Neural cell (in vitro differentiated cells): Measurements from ENCODE around the gene CARS2. TPM values are rescaled to one million over a fixed set of nuclear protein-coding genes. Genes with fewer than 3 reads are reported as not detected.
"Not testable (repeated sequence)": the region's sequence is repeated elsewhere in the genome, so short reads cannot be mapped to it uniquely, and the experiment has no call there.

ENCODE experiments used
- H2AFZ ChIP-seq: fragments of 200-600, 300-800 bp; sonication (generic), shearing (Covaris generic); 2 replicates; pipeline ENCODE4 v1.6.0; 2014; ENCODE audit warnings: low read depth, mild to moderate bottlenecking, antibody characterized with exemption, low read length, moderate library complexity
- H3F3A ChIP-seq: fragments of 200-600 bp; shearing (Covaris generic); 2 replicates; pipeline ENCODE4 v1.6.1; 2016; ENCODE audit warnings: mild to moderate bottlenecking, moderate library complexity, mixed read lengths, antibody characterized with exemption, low read length; ENCODE audit not compliant: insufficient read depth, poor library complexity, severe bottlenecking
- H3K27ac ChIP-seq: fragments of 200-600, 300-800 bp; sonication (generic), shearing (Covaris generic); 2 replicates; pipeline ENCODE4 v1.5.1; 2014; ENCODE audit warnings: mild to moderate bottlenecking, low read length, moderate library complexity
- H3K27me3 ChIP-seq: fragments of 300-800, 200-600 bp; sonication (generic), shearing (Covaris generic); 2 replicates; pipeline ENCODE4 v1.6.0; 2014; ENCODE audit warnings: mild to moderate bottlenecking, low read depth, low read length, moderate library complexity; ENCODE audit not compliant: insufficient read depth
- H3K36me3 ChIP-seq: fragments of 300-800, 200-600 bp; sonication (generic), shearing (Covaris generic); 2 replicates; pipeline ENCODE4 v1.5.1; 2014; ENCODE audit warnings: mild to moderate bottlenecking, antibody characterized with exemption, low read length, moderate library complexity; ENCODE audit not compliant: insufficient read depth
- H3K4me2 ChIP-seq: fragments of 300-800, 200-600 bp; sonication (generic), shearing (Covaris generic); 2 replicates; pipeline ENCODE4 v1.6.0; 2014; ENCODE audit warnings: mild to moderate bottlenecking, low read length
- H3K4me3 ChIP-seq: fragments of 300-800, 200-600 bp; sonication (generic), shearing (Covaris generic); 2 replicates; pipeline ENCODE4 v1.5.1; 2014; ENCODE audit warnings: mild to moderate bottlenecking, low read length, moderate library complexity
- H3K79me2 ChIP-seq: fragments of 200-600 bp; shearing (Covaris generic); replicated peaks from 2 replicates; pipeline ENCODE4 v1.6.0; 2014; ENCODE audit warnings: mild to moderate bottlenecking, low read length, moderate library complexity; ENCODE audit not compliant: insufficient read depth
- H3K9ac ChIP-seq: fragments of 300-800, 200-600 bp; sonication (generic), shearing (Covaris generic); 2 replicates; pipeline ENCODE4 v1.6.1; 2016; ENCODE audit warnings: mild to moderate bottlenecking, low read length, mixed read lengths
- H3K9me2 ChIP-seq: fragments of 200-600 bp; shearing (Covaris generic); 2 replicates; pipeline ENCODE4 v1.6.1; 2016; ENCODE audit warnings: mild to moderate bottlenecking, low read length, mixed read lengths; ENCODE audit not compliant: insufficient read depth
- H3K9me3 ChIP-seq: fragments of 200-600, 300-800 bp; sonication (generic), shearing (Covaris generic); 2 replicates; pipeline ENCODE4 v1.6.1; 2016; ENCODE audit warnings: mild to moderate bottlenecking, mixed run types, low read length, moderate library complexity, mixed read lengths
- H4K20me1 ChIP-seq: fragments of 200-600 bp; shearing (Covaris generic); 2 replicates; pipeline ENCODE4 v1.6.1; 2016; ENCODE audit warnings: mild to moderate bottlenecking, mixed run types; ENCODE audit not compliant: insufficient read depth
- EP300 ChIP-seq: fragments of 450-650 bp; conservative IDR thresholded peaks from 2 replicates; pipeline ENCODE4 v1.6.1; 2014; ENCODE audit warnings: antibody characterized with exemption, mild to moderate bottlenecking, moderate library complexity; ENCODE audit not compliant: poor library complexity, severe bottlenecking
- EZH2 ChIP-seq: fragments of 200-600, 300-800 bp; shearing (Covaris generic), sonication (generic); IDR thresholded peaks from 2 replicates; pipeline ENCODE4 v1.6.1; 2014; ENCODE audit warnings: antibody characterized with exemption, low read length, borderline replicate concordance, mild to moderate bottlenecking; ENCODE audit not compliant: insufficient read depth, poor library complexity, severe bottlenecking
- MXI1 ChIP-seq: fragments of 450-650 bp; conservative IDR thresholded peaks from 2 replicates; pipeline ENCODE4 v1.6.1; 2014; ENCODE audit warnings: antibody characterized with exemption, mild to moderate bottlenecking; ENCODE audit not compliant: poor library complexity, severe bottlenecking
- POLR2AphosphoS5 ChIP-seq: IDR thresholded peaks from 2 replicates; pipeline ENCODE4 v1.6.1; 2012
- RAD21 ChIP-seq: fragments of 450-650 bp; conservative IDR thresholded peaks from 2 replicates; pipeline ENCODE4 v1.6.1; 2014; ENCODE audit warnings: antibody characterized with exemption, mild to moderate bottlenecking, moderate library complexity
- SMC3 ChIP-seq: fragments of 450-650 bp; conservative IDR thresholded peaks from 2 replicates; pipeline ENCODE4 v1.6.1; 2014; ENCODE audit warnings: antibody characterized with exemption, mild to moderate bottlenecking, moderate library complexity; ENCODE audit not compliant: poor library complexity
- TAF1 ChIP-seq: IDR thresholded peaks from 2 replicates; pipeline ENCODE4 v1.6.1; 2012; ENCODE audit warnings: low read depth
- polyA plus RNA-seq: library from polyadenylated mRNA; depleted of rRNA; stranded (reverse); fragments of >200 nt; gene quantifications from 2 replicates; pipeline ENCODE4 v1.2.3, GENCODE V29; 2014
- TF ChIP-seq, protein P1 (sequence below): IDR thresholded peaks from 2 replicates; pipeline ENCODE4 v1.6.1; 2012; ENCODE audit warnings: borderline replicate concordance
- TF ChIP-seq, protein P2 (sequence below): fragments of 450-650 bp; IDR thresholded peaks from 2 replicates; pipeline ENCODE4 v1.5.1; 2014; ENCODE audit warnings: antibody characterized with exemption, mild to moderate bottlenecking, moderate library complexity; ENCODE audit not compliant: poor library complexity, severe bottlenecking

CARS2 gene
- polyA plus RNA-seq, 1 donor from 2014 or later: 92.2 TPM

DNA sequence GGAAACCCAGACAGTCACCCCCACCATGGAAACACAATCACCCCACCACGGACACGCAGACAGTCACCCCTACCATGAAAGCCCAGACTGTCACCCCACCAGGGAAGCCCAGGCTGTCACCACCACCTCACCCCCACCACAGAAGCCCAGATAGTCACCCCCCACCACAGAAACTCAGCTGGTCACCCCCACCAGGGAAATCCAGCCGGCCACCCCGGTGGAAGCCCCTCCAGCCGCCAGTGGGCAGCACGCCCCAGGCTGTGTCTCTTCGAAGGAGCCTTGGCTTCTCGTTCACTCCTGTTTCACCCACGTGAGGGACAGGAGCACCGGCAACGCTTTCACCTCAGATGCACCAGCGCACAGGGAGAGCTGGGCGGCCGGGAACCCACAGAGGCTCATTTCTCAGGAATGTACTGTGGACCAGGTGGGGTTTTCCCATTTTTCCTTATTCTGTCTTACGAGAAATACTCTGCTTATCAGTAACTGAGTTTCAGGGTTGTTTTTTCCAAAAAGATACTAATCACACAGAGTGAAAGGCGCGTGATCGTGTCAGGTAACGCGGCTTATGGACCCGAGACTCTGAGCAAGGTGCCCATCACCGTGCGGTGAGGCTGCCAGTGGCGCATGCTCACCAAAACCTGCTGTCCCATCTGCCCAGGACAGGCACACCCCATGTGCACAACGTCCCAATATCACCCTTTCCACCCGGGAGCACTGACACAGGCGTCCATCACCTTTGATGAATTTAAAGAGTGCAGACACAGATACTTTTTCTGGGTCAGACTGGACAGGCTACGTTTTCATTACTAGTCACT lies 28.0 kb downstream of the CARS2 start:
- H3K9ac ChIP-seq: no peak overlapping the region
- TF ChIP-seq SMC3: no peak
- no peaks in the 10 kb centered on the region for H4K20me1 ChIP-seq
- H2AFZ ChIP-seq: no peak overlapping the region
- no peak overlapping the region for H3K27ac ChIP-seq
- no peaks in the 10 kb centered on the region for H3K9me2 ChIP-seq
- peaks cover 5% of the 10 kb centered on the region for H3K36me3 ChIP-seq
- H3F3A ChIP-seq: no peaks in the 10 kb centered on the region
- H3K79me2 ChIP-seq: no peaks in the 10 kb centered on the region
- no peaks in the 10 kb centered on the region for H3K27me3 ChIP-seq
- no peaks in the 10 kb centered on the region for H3K9me3 ChIP-seq
- H3K4me2 ChIP-seq: no peak overlapping the region
- H3K4me3 ChIP-seq: no peak overlapping the region

DNA sequence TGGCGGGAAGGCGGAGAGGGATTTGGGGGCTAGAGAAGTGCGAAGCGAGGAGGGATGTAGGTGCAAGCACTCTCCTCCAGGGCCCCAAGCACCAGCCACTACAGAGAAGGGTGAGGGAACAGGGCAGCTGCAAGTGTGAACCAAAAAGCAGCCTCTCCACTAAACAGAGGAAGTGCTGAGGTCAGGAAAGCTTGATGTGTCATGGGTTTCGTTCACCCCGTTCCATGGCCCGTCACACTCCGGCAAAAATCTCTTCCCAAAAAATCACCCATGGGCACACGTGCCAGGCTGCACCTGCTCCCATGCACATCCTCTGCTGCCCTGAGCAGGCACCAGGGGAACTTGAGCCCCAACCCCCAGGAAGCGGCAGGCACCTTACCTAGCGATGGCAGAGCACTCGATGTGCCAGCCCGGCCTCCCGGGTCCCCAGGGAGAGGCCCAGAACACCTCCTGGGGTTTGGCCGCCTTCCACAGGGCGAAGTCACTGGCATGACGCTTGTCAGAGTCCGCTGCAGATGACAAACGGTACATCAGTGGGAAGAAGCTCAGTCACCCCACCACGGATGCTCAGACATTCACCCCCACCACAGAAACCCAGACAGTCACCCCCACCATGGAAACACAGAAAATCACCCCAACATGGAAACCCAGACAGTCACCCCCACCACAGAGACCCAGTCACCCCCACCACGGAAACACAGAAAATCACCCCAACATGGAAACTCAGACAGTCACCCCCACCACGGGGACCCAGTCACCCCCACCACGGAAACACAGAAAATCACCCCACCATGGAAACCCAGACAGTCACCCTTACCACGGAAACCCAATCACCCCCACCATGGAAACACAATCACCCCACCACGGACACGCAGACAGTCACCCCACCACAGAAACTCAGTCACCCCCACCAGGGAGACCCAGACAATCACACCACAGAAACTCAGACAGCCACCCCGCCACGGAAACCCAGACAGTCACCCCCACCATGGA lies 29.0 kb downstream of the CARS2 start:
- Histone ChIP-seq H3F3A (no peaks in the 10 kb centered on the region), H2AFZ (no peak overlapping the region), H3K4me2 (no peak overlapping the region), H3K4me3 (no peak overlapping the region), H4K20me1 (no peaks in the 10 kb centered on the region), H3K9me2 (no peaks in the 10 kb centered on the region), H3K79me2 (no peaks in the 10 kb centered on the region), H3K9ac (no peak overlapping the region), H3K36me3 (no peaks in the 10 kb centered on the region), H3K27me3 (no peaks in the 10 kb centered on the region), H3K9me3 (no peaks in the 10 kb centered on the region), H3K27ac (no peak overlapping the region)
- TF ChIP-seq POLR2AphosphoS5 (no peak), TAF1 (no peak), EZH2 (no peak), RAD21 (no peak), SMC3 (no peak), MXI1 (no peak), EP300 (no peak)
- TF ChIP-seq, protein P1, sequence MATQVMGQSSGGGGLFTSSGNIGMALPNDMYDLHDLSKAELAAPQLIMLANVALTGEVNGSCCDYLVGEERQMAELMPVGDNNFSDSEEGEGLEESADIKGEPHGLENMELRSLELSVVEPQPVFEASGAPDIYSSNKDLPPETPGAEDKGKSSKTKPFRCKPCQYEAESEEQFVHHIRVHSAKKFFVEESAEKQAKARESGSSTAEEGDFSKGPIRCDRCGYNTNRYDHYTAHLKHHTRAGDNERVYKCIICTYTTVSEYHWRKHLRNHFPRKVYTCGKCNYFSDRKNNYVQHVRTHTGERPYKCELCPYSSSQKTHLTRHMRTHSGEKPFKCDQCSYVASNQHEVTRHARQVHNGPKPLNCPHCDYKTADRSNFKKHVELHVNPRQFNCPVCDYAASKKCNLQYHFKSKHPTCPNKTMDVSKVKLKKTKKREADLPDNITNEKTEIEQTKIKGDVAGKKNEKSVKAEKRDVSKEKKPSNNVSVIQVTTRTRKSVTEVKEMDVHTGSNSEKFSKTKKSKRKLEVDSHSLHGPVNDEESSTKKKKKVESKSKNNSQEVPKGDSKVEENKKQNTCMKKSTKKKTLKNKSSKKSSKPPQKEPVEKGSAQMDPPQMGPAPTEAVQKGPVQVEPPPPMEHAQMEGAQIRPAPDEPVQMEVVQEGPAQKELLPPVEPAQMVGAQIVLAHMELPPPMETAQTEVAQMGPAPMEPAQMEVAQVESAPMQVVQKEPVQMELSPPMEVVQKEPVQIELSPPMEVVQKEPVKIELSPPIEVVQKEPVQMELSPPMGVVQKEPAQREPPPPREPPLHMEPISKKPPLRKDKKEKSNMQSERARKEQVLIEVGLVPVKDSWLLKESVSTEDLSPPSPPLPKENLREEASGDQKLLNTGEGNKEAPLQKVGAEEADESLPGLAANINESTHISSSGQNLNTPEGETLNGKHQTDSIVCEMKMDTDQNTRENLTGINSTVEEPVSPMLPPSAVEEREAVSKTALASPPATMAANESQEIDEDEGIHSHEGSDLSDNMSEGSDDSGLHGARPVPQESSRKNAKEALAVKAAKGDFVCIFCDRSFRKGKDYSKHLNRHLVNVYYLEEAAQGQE: no peak
- TF ChIP-seq, protein P2, sequence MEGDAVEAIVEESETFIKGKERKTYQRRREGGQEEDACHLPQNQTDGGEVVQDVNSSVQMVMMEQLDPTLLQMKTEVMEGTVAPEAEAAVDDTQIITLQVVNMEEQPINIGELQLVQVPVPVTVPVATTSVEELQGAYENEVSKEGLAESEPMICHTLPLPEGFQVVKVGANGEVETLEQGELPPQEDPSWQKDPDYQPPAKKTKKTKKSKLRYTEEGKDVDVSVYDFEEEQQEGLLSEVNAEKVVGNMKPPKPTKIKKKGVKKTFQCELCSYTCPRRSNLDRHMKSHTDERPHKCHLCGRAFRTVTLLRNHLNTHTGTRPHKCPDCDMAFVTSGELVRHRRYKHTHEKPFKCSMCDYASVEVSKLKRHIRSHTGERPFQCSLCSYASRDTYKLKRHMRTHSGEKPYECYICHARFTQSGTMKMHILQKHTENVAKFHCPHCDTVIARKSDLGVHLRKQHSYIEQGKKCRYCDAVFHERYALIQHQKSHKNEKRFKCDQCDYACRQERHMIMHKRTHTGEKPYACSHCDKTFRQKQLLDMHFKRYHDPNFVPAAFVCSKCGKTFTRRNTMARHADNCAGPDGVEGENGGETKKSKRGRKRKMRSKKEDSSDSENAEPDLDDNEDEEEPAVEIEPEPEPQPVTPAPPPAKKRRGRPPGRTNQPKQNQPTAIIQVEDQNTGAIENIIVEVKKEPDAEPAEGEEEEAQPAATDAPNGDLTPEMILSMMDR: no peak

DNA sequence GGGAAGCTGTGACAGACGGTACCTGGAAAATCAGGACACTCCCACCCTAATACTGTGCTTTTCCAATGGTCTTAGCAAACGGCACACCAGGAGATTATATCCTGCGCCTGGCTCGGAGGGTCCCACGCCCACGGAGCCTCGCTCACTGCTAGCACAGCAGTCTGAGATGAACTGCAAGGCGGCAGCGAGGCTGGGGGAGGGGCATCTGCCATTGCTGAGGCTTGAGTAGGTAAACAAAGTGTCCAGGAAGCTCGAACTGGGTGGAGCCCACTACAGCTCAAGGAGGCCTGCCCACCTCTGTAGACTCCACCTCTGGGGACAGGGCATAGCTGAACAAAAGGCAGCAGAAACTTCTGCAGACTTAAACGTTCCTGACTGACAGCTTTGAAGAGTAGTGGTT lies 36.1 kb downstream of the CARS2 start:
- not testable (repeated sequence) for H4K20me1 ChIP-seq, H3K79me2 ChIP-seq, H3K9ac ChIP-seq, H3K4me2 ChIP-seq, H3K9me2 ChIP-seq, H3K9me3 ChIP-seq, H3F3A ChIP-seq, H3K27me3 ChIP-seq, H3K36me3 ChIP-seq, H3K27ac ChIP-seq, H3K4me3 ChIP-seq, H2AFZ ChIP-seq
